Psoas muscle (tissue), 8 donors: ENCODE results near the gene TNFRSF17. TPM values are rescaled to one million over a fixed set of nuclear protein-coding genes. Genes with fewer than 3 reads are reported as not detected.
"Not testable (repeated sequence)": the region's sequence is repeated elsewhere in the genome, so short reads cannot be mapped to it uniquely, and the experiment has no call there.

ENCODE experiments used
- ATAC-seq, 4 donors: fragments of 200-7000 bp; cut with Tn5 transposase; one replicate each; pipeline ENCODE4 v1.9.1; 2020; ENCODE audit warnings: moderate library complexity in 3 of 4, mild to moderate bottlenecking in 2 of 4
- DNase-seq, 2 donors: peaks; one replicate each; pipeline ENCODE4 v3.0.0-alpha.2; 2020
- H3K27ac ChIP-seq: fragments of 200-600 bp; one replicate; pipeline ENCODE4 v1.8.0; 2022
- H3K27me3 ChIP-seq, 3 donors: fragments of 200-600 bp in 1 of 3; one replicate each; pipeline versions ENCODE4 v1.6.1 to v1.8.0; 2013 to 2022; ENCODE audit warnings: low read length in 2 of 3, mild to moderate bottlenecking in 2 of 3, moderate library complexity in 1 of 3; ENCODE audit not compliant: insufficient read depth in 3 of 3
- H3K36me3 ChIP-seq, 2 donors: fragments of 200-600 bp in 1 of 2; one replicate each; pipeline versions ENCODE4 v1.6.1 to v1.8.0; 2013 to 2022; ENCODE audit warnings: low read depth in 1 of 2, mild to moderate bottlenecking in 1 of 2, moderate library complexity in 1 of 2; ENCODE audit not compliant: insufficient read depth in 1 of 2
- H3K4me1 ChIP-seq: fragments of 200-600 bp; one replicate; pipeline ENCODE4 v1.8.0; 2022
- H3K4me3 ChIP-seq: fragments of 200-600 bp; one replicate; pipeline ENCODE4 v1.8.0; 2022; ENCODE audit warnings: mild to moderate bottlenecking
- H3K9me3 ChIP-seq: fragments of 200-600 bp; one replicate; pipeline ENCODE4 v1.8.0; 2022
- CTCF ChIP-seq: fragments of 200-600 bp; IDR thresholded peaks from one replicate; pipeline ENCODE4 v1.8.0; 2022; ENCODE audit warnings: antibody characterized with exemption
- WGBS, 3 donors: extraction: QIAGEN DNeasy Blood & Tissue Kit; methylation state at CpG; one replicate each; pipeline versions ENCODE4 v1.1.6 to v1.1.7; 2013; 5-methylcytosine and 5-hydroxymethylcytosine counted together
- intact Hi-C, 2 donors: fragments of 100-400 bp; cut with DNase I; formaldehyde crosslinking; loops; one replicate each; pipeline versions ENCODE4 v1.11.0 to v1.14.2; 2022
- long read RNA-seq, 2 donors: library from polyadenylated mRNA; unstranded; transcript quantifications; one replicate each; pipeline ENCODE4 v2.0.0, GENCODE V29; 2021
- polyA plus RNA-seq, 3 donors: library from polyadenylated mRNA; stranded (reverse); fragments of 200-250 nt; gene quantifications; one replicate each; pipeline ENCODE4 v1.2.3, GENCODE V29; 2013
- total RNA-seq, 4 donors: library from RNA; stranded (reverse); fragmentation: NEBNext Ultra II Directional in 2 of 4; extraction: Animal tissue kit (Norgen Biotek cat#: 25700) in 2 of 4; gene quantifications; one replicate each; pipeline versions ENCODE4 v1.2.1 to v1.2.4, GENCODE V29; 2021 to 2023
- donor health status: healthy with polysubstance abuse.
- donor health status: DM: no; HTN: no; CAD: no; lungs with moderate emphysema.
- donor health status: Bipolar disorder and iron deficiency.
- donor health status: healthy.
- donor health status: DM: yes; HTN: yes; CAD: no.
- donor health status: DM: no; HTN: no; CAD: no.
- donor health status: DM: no; HTN: no; CAD: no.
- donor health status: DM: yes; HTN: yes; CAD: no.

TNFRSF17 gene
- total RNA-seq: not detected
- polyA plus RNA-seq: under 1 TPM in 2 of 3 donors, not detected in 1; 0.08 to 0.13 TPM
- long read RNA-seq, donor 1: 0 reads
- long read RNA-seq, donor 2: 0 reads

GRCh38 chr16:11964761-11965551, at the start of gene TNFRSF17:
TNFRSF17 (plus strand) TSS chr16:11965210; CDS start chr16:11965325, 115 bp downstream.
- Histone ChIP-seq H3K4me3 (no peak within 1 kb of the TSS), H3K9me3 (no peaks in the 10 kb centered on the region), H3K36me3 (no peaks in the 10 kb centered on the region), H3K4me1 (peaks cover 7% of the 10 kb centered on the region), H3K27me3 (no peaks in the 10 kb centered on the region), H3K27ac (no peak within 1 kb of the TSS)
- 40 to 52% (median 45%) methylated on average over 9 of the region's 9 CpGs for WGBS, 3 donors
- DNase-seq (no peak), ATAC-seq (no peak)
- TF ChIP-seq CTCF: no peak
- intact Hi-C loops: no loop called here

GRCh38 chr16:11915644-11916523, 49.1 kb upstream of the TNFRSF17 start, which contains the start of gene GSPT1:
GSPT1 (minus strand) TSS chr16:11915956; CDS start chr16:11915720, 236 bp downstream.
- no peak for TF ChIP-seq CTCF
- Histone ChIP-seq H3K36me3 (no peaks in the 10 kb centered on the region), H3K27ac (peak within 1 kb of the TSS; percentile 98), H3K27me3 (peaks cover 0 to 3% (median 0%) of the 10 kb centered on the region in 3 donors), H3K9me3 (no peaks in the 10 kb centered on the region), H3K4me1 (peaks cover 19% of the 10 kb centered on the region), H3K4me3 (peak within 1 kb of the TSS; percentile 91)
- ATAC-seq: peak; percentile 94 to 96 (median 96)
- intact Hi-C loops: loop anchor here in 1 of 2 donors (2.0 kb wide), 1 partner anchor 61 kb away; the partner anchor contains the start of gene SNX29
- DNase-seq: peak; percentile 100
- 1% methylated on average over 58 to 84 of the region's 84 CpGs for WGBS, 3 donors

GRCh38 chr16:11916524-11917285, 48.3 kb upstream of the TNFRSF17 start:
- no peak for TF ChIP-seq CTCF
- WGBS, 3 donors: 61 to 67% (median 67%) methylated on average over 13 of the region's 13 CpGs
- intact Hi-C loops: no loop called here
- Histone ChIP-seq H3K4me3 (peak overlapping the region; percentile 91), H3K4me1 (peaks cover 18% of the 10 kb centered on the region), H3K36me3 (no peaks in the 10 kb centered on the region), H3K27ac (peak overlapping the region; percentile 98), H3K9me3 (no peaks in the 10 kb centered on the region), H3K27me3 (peaks cover 0 to 3% (median 0%) of the 10 kb centered on the region in 3 donors)
- no peak for ATAC-seq
- no peak for DNase-seq

GRCh38 chr16:11924046-11924445, 41.0 kb upstream of the TNFRSF17 start:
- H3K4me3 ChIP-seq, H3K36me3 ChIP-seq, DNase-seq, H3K4me1 ChIP-seq, ATAC-seq, intact Hi-C loops, H3K27me3 ChIP-seq, H3K27ac ChIP-seq, H3K9me3 ChIP-seq: not testable (repeated sequence)
- 79 to 82% (median 80%) methylated on average over 10 of the region's 10 CpGs for WGBS, 3 donors

- H3K27me3 ChIP-seq, H3K27ac ChIP-seq, H3K4me3 ChIP-seq, H3K4me1 ChIP-seq, DNase-seq, H3K9me3 ChIP-seq, H3K36me3 ChIP-seq, ATAC-seq, intact Hi-C loops: not testable (repeated sequence)
- 84 to 86% (median 85%) methylated on average over 11 to 13 of the region's 13 CpGs for WGBS, 3 donors
These were observed 37.7 kb upstream of the TNFRSF17 start for GRCh38 chr16:11927350-11927749.

- 86 to 95% (median 87%) methylated on average over 3 of the region's 4 CpGs for WGBS, 3 donors
- H3K27me3 ChIP-seq, H3K9me3 ChIP-seq, H3K27ac ChIP-seq, DNase-seq, intact Hi-C loops, H3K4me3 ChIP-seq, H3K36me3 ChIP-seq, H3K4me1 ChIP-seq, ATAC-seq: not testable (repeated sequence)
These were observed 23.1 kb upstream of the TNFRSF17 start, which contains the start of gene NPIPB2 for GRCh38 chr16:11941945-11942344. NPIPB2 (minus strand) TSS chr16:11942045; CDS start chr16:11942045, 0 bp downstream.
